EL (cell line): ENCODE data around the gene CPED1.
"Not testable (repeated sequence)": the region's sequence is repeated elsewhere in the genome, so short reads cannot be mapped to it uniquely, and the experiment has no call there.

Experiments used
- DNase-seq: peaks from one replicate; pipeline ENCODE4 v3.0.0-alpha.2; 2016

The CPED1 gene

GRCh38 chr7:121020989-121021969 lies 32.8 kb downstream of the CPED1 start:
- no peak for DNase-seq

GRCh38 chr7:121023194-121023593 lies 34.7 kb downstream of the CPED1 start:
- DNase-seq, result no peak

- DNase-seq, result peak; percentile 12
Observed at GRCh38 chr7:121023683-121024511, 35.4 kb downstream of the CPED1 start.

DNA sequence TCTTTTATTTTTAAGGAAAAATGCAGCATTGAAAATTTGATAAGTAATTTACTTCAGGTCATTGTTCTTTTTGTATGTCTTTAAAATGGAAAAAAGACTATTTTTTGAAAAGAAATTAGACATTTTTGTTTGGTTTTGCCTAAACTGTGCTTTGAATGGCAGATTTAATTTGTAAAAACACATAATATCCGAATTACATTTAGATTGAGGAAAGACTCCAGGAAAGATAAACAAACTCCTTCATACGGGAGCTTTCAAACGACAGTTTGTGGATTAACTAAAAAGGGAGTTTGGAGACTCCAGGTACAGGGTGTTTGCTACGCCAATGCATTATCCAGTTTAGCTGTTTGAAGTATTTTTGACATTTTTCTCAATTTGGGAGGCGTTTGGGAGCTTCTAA lies 36.1 kb downstream of the CPED1 start:
- DNase-seq, result no peak

DNA sequence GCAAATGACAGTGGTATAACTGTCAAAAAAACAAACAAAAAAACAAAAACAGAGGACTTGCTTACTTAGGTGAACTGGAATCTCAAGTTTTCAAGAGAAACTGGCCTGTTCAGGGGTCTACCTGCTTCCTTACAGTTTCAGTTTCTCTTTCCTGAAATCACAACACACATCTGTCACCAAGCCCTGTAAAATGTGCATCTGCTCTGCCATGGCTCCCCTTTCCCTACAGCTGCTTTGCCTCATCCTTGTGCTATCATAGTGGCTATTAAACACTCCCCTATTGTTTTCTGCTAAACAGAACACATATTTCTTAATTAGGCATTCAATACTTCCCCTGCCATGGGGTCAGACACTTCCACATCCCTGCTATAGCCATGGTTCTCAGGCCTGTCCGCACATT lies 37.6 kb downstream of the CPED1 start:
- no peak for DNase-seq

DNA sequence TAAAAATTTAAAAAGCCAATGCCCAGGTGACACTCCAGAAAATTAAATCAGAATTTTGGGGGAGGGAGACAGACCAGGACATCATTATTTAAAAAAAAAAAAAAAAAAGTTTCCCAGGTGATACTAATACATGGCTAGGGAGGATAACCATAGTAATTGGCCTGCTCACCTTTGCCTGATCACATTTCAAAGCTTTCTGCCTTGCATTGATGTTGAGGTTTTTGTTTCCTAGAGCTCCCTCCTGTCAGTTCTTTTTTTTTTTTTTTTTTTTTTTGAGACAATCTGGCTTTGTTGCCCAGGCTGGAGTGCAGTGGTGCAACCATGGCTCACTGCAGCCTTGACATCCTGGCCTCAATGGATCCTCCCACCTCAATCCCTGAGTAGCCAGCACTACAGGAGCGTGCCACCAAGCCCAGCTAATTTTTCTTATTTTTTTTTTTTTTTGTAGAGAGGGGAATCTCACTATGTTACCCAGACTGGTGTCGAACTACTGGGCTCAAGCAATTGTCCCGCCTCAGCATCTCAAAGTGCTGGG lies 38.1 kb downstream of the CPED1 start:
- DNase-seq, result no peak

DNA sequence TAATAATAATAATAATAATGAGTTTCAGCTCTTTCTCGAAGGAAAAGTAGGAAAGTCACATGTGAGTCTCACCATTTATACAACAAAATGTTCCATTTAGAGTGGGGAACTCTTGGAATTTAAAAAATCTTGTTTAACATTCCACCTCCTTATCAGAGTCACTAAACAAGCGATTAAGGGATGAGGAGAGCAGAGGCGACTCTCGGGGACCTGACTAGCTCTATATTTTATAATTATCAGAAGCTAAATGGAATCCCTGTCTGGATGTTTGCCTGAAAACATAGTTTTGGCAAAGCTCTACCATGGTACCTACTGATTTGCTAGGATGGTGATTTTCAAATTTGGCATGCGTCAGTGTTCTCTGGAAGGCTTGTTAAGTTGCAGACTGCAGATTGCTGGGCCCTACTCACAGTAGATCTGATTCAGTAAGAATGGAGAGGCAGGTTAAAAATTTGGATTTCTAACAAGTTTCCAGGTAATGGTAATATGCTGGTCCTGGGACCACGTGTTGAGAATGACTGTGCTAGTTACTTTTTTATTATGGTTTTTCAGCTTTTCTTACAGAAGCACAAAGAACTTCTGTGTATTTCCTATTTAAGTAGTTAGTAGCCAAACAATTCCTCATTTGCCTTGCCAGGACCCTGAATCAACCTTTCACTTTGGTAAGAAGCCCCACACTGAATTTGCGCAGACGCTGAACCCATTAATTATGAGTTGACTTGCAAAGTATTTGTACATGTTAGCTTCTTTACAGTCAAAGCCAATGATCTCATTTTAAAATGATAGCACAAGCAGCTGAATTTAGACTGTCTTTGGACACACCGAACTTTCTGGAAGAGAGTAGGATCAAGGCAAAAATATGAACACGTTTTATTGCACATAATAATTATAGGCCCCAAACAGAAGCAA lies 39.5 kb downstream of the CPED1 start:
- DNase-seq, result peak; percentile 12

DNA sequence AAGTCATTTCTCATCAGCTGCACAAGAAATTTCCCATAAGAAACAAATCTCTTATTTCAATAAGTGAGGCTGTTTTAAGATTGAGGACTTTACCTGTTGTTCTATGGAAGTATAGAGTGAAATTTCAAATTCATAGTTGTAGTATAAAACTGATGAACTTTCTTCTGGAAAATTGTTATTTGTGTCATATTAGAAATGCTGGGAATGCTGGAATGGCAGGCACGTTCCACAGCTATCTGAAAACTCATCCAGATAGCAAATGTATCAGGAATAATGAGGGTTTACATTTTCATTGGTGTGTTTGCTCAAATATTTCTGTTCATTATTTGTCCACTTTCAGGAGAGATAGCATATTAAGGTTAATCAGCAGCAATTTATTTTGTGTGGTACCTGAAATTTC lies 40.8 kb downstream of the CPED1 start:
- no peak for DNase-seq

DNA sequence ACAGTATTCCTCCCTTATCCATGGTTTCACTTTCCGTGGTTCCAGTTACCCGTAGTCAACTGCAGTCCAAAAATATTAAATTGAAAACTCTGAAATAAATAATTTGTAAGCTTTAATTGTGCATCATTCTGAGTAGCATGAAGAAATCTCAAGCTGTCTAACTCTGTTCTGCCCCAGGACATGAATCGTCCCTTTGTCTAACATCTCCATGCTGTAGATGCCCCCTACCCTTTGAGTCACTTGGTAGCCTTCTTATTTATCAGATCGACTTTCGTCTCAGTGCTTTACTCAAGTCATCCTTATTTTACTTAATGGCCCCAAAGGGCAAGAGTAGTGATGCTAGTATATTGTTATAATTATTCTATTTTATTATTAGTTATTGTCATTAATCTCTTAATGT lies 41.8 kb downstream of the CPED1 start:
- DNase-seq, result no peak

GRCh38 chr7:121032645-121033460 lies 44.3 kb downstream of the CPED1 start:
- DNase-seq, result peak; percentile 44

GRCh38 chr7:121034929-121035328 lies 46.4 kb downstream of the CPED1 start:
- DNase-seq, result no peak

GRCh38 chr7:121036776-121037175 lies 48.3 kb downstream of the CPED1 start:
- not testable (repeated sequence) for DNase-seq

DNA sequence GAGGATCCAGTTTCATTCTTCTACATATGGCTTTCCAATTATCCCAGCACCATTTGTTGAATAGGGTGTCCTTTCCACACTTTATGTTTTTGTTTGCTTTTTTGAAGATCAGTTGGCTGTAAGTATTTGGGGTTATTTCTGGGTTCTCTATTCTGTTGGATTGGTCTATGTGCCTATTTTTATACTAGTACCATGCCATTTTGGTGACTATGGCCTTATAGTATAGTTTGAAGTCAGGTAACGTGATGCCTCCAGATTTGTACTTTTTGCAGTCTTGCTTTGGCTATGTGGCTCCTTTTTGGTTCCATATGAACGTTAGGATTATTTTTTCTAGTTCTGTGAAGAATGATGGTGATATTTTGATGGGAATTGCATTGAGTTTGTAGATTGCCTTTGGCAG lies 48.8 kb downstream of the CPED1 start:
- not testable (repeated sequence) for DNase-seq

DNA sequence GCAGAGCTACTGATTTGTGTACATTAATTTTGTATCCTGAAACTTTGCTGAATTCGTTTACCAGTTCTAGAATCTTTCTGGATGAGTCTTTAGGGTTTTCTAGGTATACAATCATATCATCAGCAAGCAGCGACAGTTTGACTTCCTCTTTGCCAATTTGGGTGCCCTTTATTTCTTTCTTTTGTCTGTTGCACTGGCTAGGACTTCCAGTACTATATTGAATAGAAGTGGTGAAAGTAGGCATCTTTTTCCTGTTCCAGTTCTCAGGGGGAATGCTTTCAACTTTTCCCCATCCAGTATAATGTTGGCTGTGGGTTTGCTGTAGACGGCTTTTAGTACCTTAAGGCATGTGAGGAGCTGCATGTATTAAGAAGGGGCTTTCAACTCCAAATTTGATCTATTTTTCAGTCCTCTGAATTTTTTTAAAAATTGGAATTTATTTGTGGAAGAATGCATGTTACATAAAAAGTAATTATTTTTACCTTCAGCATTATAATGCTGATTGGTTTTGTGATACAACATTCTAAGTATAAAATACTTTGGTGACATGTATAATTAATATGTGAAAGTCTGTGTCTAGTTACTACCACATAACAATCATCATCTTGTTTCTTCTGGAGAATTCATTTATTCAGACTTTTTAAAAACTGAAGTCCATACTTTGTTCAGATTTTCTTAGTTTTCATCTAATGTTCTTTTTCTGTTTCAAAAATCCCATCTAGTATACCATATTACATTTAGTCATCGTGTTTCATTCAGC lies 49.6 kb downstream of the CPED1 start:
- no peak for DNase-seq

- DNase-seq, result no peak
Observed at GRCh38 chr7:121038717-121039509, 50.4 kb downstream of the CPED1 start.

- DNase-seq, result no peak
Observed at GRCh38 chr7:121039510-121039822, 51.0 kb downstream of the CPED1 start.

GRCh38 chr7:121039994-121040393 lies 51.5 kb downstream of the CPED1 start:
- DNase-seq, result no peak

- DNase-seq, result peak; percentile 34
Observed at GRCh38 chr7:121041516-121042148, 53.1 kb downstream of the CPED1 start.

- DNase-seq, result no peak
Observed at GRCh38 chr7:121042195-121042594, 53.7 kb downstream of the CPED1 start.

- DNase-seq, result no peak
Observed at GRCh38 chr7:121042899-121043298, 54.4 kb downstream of the CPED1 start.
